Rectal smooth muscle tissue (tissue), 1 donor: ENCODE measurements around the gene GLT6D1.

Experiments used
- H3K27ac ChIP-seq: one replicate; pipeline ENCODE4 v1.7.0; 2013; ENCODE audit warnings: low read depth, low read length, inconsistent platforms
- H3K27me3 ChIP-seq: one replicate; pipeline ENCODE4 v1.7.0; 2013; ENCODE audit warnings: low read length; ENCODE audit not compliant: control insufficient read depth, insufficient read depth
- H3K36me3 ChIP-seq: one replicate; pipeline ENCODE4 v1.7.0; 2013; ENCODE audit warnings: low read length; ENCODE audit not compliant: control insufficient read depth, insufficient read depth
- H3K4me1 ChIP-seq: one replicate; pipeline ENCODE4 v1.7.0; 2013; ENCODE audit warnings: low read length; ENCODE audit not compliant: control insufficient read depth, insufficient read depth
- H3K4me3 ChIP-seq: one replicate; pipeline ENCODE4 v1.7.0; 2013; ENCODE audit warnings: low read length
- H3K9ac ChIP-seq: one replicate; pipeline ENCODE4 v1.7.0; 2013; ENCODE audit warnings: low read length

GLT6D1 gene

GRCh38 chr9:135591506-135592330 lies 47.6 kb downstream of the GLT6D1 start:
- H3K36me3 ChIP-seq = no peaks in the 10 kb centered on the region

GRCh38 chr9:135590486-135591079 lies 48.8 kb downstream of the GLT6D1 start:
- no peaks in the 10 kb centered on the region for H3K36me3 ChIP-seq
- H3K4me1 ChIP-seq = no peaks in the 10 kb centered on the region
- H3K9ac ChIP-seq = no peak overlapping the region
- no peak overlapping the region for H3K4me3 ChIP-seq
- H3K27me3 ChIP-seq = peaks cover 5% of the 10 kb centered on the region
- H3K27ac ChIP-seq = no peak overlapping the region

More at GRCh38 chr9:135591506-135592330, 47.6 kb downstream of the GLT6D1 start:
- H3K4me3 ChIP-seq = no peak overlapping the region
- no peak overlapping the region for H3K27ac ChIP-seq
- no peak overlapping the region for H3K9ac ChIP-seq
- H3K27me3 ChIP-seq = peaks cover 5% of the 10 kb centered on the region
- H3K4me1 ChIP-seq = no peaks in the 10 kb centered on the region

- Histone ChIP-seq H3K27ac (no peak overlapping the region), H3K4me1 (no peaks in the 10 kb centered on the region), H3K27me3 (peaks cover 5% of the 10 kb centered on the region), H3K36me3 (no peaks in the 10 kb centered on the region), H3K4me3 (no peak overlapping the region), H3K9ac (no peak overlapping the region)
Observed at GRCh38 chr9:135589596-135590485, 49.5 kb downstream of the GLT6D1 start.

GRCh38 chr9:135588886-135589595 lies 50.3 kb downstream of the GLT6D1 start:
- peaks cover 5% of the 10 kb centered on the region for H3K27me3 ChIP-seq
- no peak overlapping the region for H3K9ac ChIP-seq
- no peaks in the 10 kb centered on the region for H3K4me1 ChIP-seq
- no peaks in the 10 kb centered on the region for H3K36me3 ChIP-seq
- H3K4me3 ChIP-seq = no peak overlapping the region
- H3K27ac ChIP-seq = no peak overlapping the region

GRCh38 chr9:135588371-135588770 lies 51.0 kb downstream of the GLT6D1 start:
- H3K9ac ChIP-seq = no peak overlapping the region
- no peaks in the 10 kb centered on the region for H3K36me3 ChIP-seq
- no peak overlapping the region for H3K27ac ChIP-seq
- H3K27me3 ChIP-seq = peaks cover 8% of the 10 kb centered on the region
- H3K4me1 ChIP-seq = no peaks in the 10 kb centered on the region
- H3K4me3 ChIP-seq = no peak overlapping the region

- Histone ChIP-seq H3K36me3 (no peaks in the 10 kb centered on the region), H3K27ac (no peak overlapping the region), H3K27me3 (peaks cover 8% of the 10 kb centered on the region), H3K4me3 (no peak overlapping the region), H3K9ac (no peak overlapping the region), H3K4me1 (no peaks in the 10 kb centered on the region)
Observed at GRCh38 chr9:135587658-135588057, 51.7 kb downstream of the GLT6D1 start.

GRCh38 chr9:135586601-135587109 lies 52.7 kb downstream of the GLT6D1 start:
- Histone ChIP-seq H3K27me3 (peaks cover 5% of the 10 kb centered on the region), H3K4me1 (no peaks in the 10 kb centered on the region), H3K27ac (no peak overlapping the region), H3K36me3 (no peaks in the 10 kb centered on the region), H3K4me3 (no peak overlapping the region), H3K9ac (no peak overlapping the region)

GRCh38 chr9:135584934-135585333 lies 54.4 kb downstream of the GLT6D1 start:
- no peaks in the 10 kb centered on the region for H3K4me1 ChIP-seq
- H3K4me3 ChIP-seq = no peak overlapping the region
- H3K36me3 ChIP-seq = no peaks in the 10 kb centered on the region
- H3K27ac ChIP-seq = no peak overlapping the region
- H3K27me3 ChIP-seq = peaks cover 3% of the 10 kb centered on the region
- H3K9ac ChIP-seq = no peak overlapping the region

GRCh38 chr9:135584371-135584770 lies 55.0 kb downstream of the GLT6D1 start:
- H3K27me3 ChIP-seq = peaks cover 3% of the 10 kb centered on the region
- no peaks in the 10 kb centered on the region for H3K4me1 ChIP-seq
- no peak overlapping the region for H3K27ac ChIP-seq
- no peak overlapping the region for H3K9ac ChIP-seq
- no peak overlapping the region for H3K4me3 ChIP-seq
- no peaks in the 10 kb centered on the region for H3K36me3 ChIP-seq

- H3K27ac ChIP-seq = no peak overlapping the region
- peaks cover 3% of the 10 kb centered on the region for H3K27me3 ChIP-seq
- no peaks in the 10 kb centered on the region for H3K4me1 ChIP-seq
- H3K9ac ChIP-seq = no peak overlapping the region
- H3K4me3 ChIP-seq = no peak overlapping the region
- H3K36me3 ChIP-seq = no peaks in the 10 kb centered on the region
Observed at GRCh38 chr9:135583688-135584011, 55.7 kb downstream of the GLT6D1 start.

- Histone ChIP-seq H3K9ac (no peak overlapping the region), H3K4me3 (no peak overlapping the region), H3K36me3 (no peaks in the 10 kb centered on the region), H3K27ac (no peak overlapping the region), H3K4me1 (no peaks in the 10 kb centered on the region), H3K27me3 (peaks cover 3% of the 10 kb centered on the region)
Observed at GRCh38 chr9:135582966-135583687, 56.2 kb downstream of the GLT6D1 start.
